Uterus (tissue), 4 donors: ENCODE data around the gene TRANK1. TPM values are rescaled to one million over a fixed set of nuclear protein-coding genes. Genes with fewer than 3 reads are reported as not detected.

ENCODE experiments used
- DNase-seq, 2 donors: peaks; one replicate each; pipeline ENCODE4 v3.0.0-alpha.2; 2019 to 2020
- H3K27ac ChIP-seq, 2 donors: fragments of 200-600 bp; sonication (generic); 1 replicate in 1 of 2; 2 replicates in 1 of 2; pipeline ENCODE4 v1.5.1; 2016 to 2018
- H3K27me3 ChIP-seq, 2 donors: fragments of 200-600 bp; sonication (generic); one replicate each; pipeline ENCODE4 v1.5.1; 2018 to 2019; ENCODE audit warnings: control low read depth in 1 of 2
- H3K36me3 ChIP-seq, 2 donors: fragments of 200-600 bp; sonication (generic); one replicate each; pipeline ENCODE4 v1.5.1; 2019; ENCODE audit warnings: control low read depth in 1 of 2
- H3K4me1 ChIP-seq, 2 donors: fragments of 200-600 bp; sonication (generic); one replicate each; pipeline ENCODE4 v1.5.1; 2018 to 2019; ENCODE audit warnings: control low read depth in 1 of 2
- H3K4me3 ChIP-seq, 2 donors: fragments of 200-600 bp; sonication (generic); 1 replicate in 1 of 2; 2 replicates in 1 of 2; pipeline ENCODE4 v1.5.1; 2018 to 2019; ENCODE audit warnings: mild to moderate bottlenecking in 1 of 2
- H3K9me3 ChIP-seq, 2 donors: fragments of 200-600 bp; sonication (generic); one replicate each; pipeline ENCODE4 v1.5.1; 2019; ENCODE audit warnings: control low read depth in 1 of 2
- CTCF ChIP-seq, 4 experiments: fragments of 200-600 bp in 2 of 4; fragments of 450-650 bp in 2 of 4; sonication (generic) in 2 of 4; IDR thresholded peaks; one replicate each; pipeline ENCODE4 v1.5.1; 2016 to 2019; ENCODE audit warnings: antibody characterized with exemption in 4 of 4, mild to moderate bottlenecking in 2 of 4, moderate library complexity in 1 of 4
- POLR2A ChIP-seq, 2 donors: fragments of 450-650 bp; IDR thresholded peaks; one replicate each; pipeline ENCODE4 v1.6.1; 2016; ENCODE audit warnings: antibody characterized with exemption in 2 of 2, mild to moderate bottlenecking in 1 of 2, moderate library complexity in 1 of 2
- intact Hi-C: fragments of 100-400 bp; cut with DNase I; formaldehyde crosslinking; loops from one replicate; pipeline ENCODE4 v1.15.1; 2023; ENCODE audit warnings: low total_unique reads
- total RNA-seq, 4 donors: library from RNA; depleted of rRNA in 3 of 4; stranded (reverse); fragments of >200 nt in 3 of 4; gene quantifications; one replicate each; pipeline versions ENCODE4 v1.1.0 to v1.2.4, GENCODE V29; 2014 to 2023
- donor health status: DM: yes; HTN: yes; CAD: no.

The TRANK1 gene
- total RNA-seq, 4 donors from 2014 or later: 10.6 to 52.1 (median 21.6) TPM

- no peaks in the 10 kb centered on the region for H3K4me1 ChIP-seq
- TF ChIP-seq POLR2A (IDR thresholded peaks at IDR 0.05) (no peak), CTCF (IDR thresholded peaks at IDR 0.05) (no peak)
- no peaks in the 10 kb centered on the region for H3K36me3 ChIP-seq
- no peak overlapping the region for H3K27ac ChIP-seq
- intact Hi-C loops: no loop called here
- no peaks in the 10 kb centered on the region for H3K9me3 ChIP-seq
- no peak overlapping the region for H3K4me3 ChIP-seq
- DNase-seq: no peak
- H3K27me3 ChIP-seq: no peaks in the 10 kb centered on the region
Observed at GRCh38 chr3:36837089-36837488, 107.8 kb downstream of the TRANK1 start.

- Histone ChIP-seq H3K27ac (no peak overlapping the region), H3K27me3 (no peaks in the 10 kb centered on the region)
- intact Hi-C loops: no loop called here
Observed at GRCh38 chr3:36833160-36833814, 111.6 kb downstream of the TRANK1 start.

GRCh38 chr3:36832406-36832805 is 112.4 kb downstream of the TRANK1 start:
- H3K36me3 ChIP-seq: no peaks in the 10 kb centered on the region
- H3K27me3 ChIP-seq: no peaks in the 10 kb centered on the region
- no peak overlapping the region for H3K27ac ChIP-seq
- TF ChIP-seq POLR2A (IDR thresholded peaks at IDR 0.05) (no peak), CTCF (IDR thresholded peaks at IDR 0.05) (no peak)
- H3K9me3 ChIP-seq: no peaks in the 10 kb centered on the region
- H3K4me3 ChIP-seq: no peak overlapping the region
- H3K4me1 ChIP-seq: no peaks in the 10 kb centered on the region
- DNase-seq: no peak
- intact Hi-C loops: no loop called here

More at GRCh38 chr3:36833160-36833814, 111.6 kb downstream of the TRANK1 start:
- Histone ChIP-seq H3K36me3 (no peaks in the 10 kb centered on the region), H3K4me3 (no peak overlapping the region), H3K4me1 (no peaks in the 10 kb centered on the region), H3K9me3 (no peaks in the 10 kb centered on the region)
- TF ChIP-seq CTCF (IDR thresholded peaks at IDR 0.05) (no peak), POLR2A (IDR thresholded peaks at IDR 0.05) (no peak)
- no peak for DNase-seq

- Histone ChIP-seq H3K27ac (no peak overlapping the region), H3K27me3 (no peaks in the 10 kb centered on the region), H3K4me1 (no peaks in the 10 kb centered on the region), H3K4me3 (no peak overlapping the region), H3K36me3 (no peaks in the 10 kb centered on the region), H3K9me3 (no peaks in the 10 kb centered on the region)
- no peak for TF ChIP-seq POLR2A (IDR thresholded peaks at IDR 0.05)
- intact Hi-C loops: no loop called here
- DNase-seq: no peak
Observed at GRCh38 chr3:36827133-36827532, 117.7 kb downstream of the TRANK1 start.

- H3K27ac ChIP-seq: no peak overlapping the region
- no peaks in the 10 kb centered on the region for H3K9me3 ChIP-seq
- H3K27me3 ChIP-seq: no peaks in the 10 kb centered on the region
- intact Hi-C loops: no loop called here
- DNase-seq: no peak
- no peak overlapping the region for H3K4me3 ChIP-seq
- H3K36me3 ChIP-seq: no peaks in the 10 kb centered on the region
- no peak for TF ChIP-seq CTCF (IDR thresholded peaks at IDR 0.05)
- no peaks in the 10 kb centered on the region for H3K4me1 ChIP-seq
Observed at GRCh38 chr3:36826240-36826639, 118.6 kb downstream of the TRANK1 start.

GRCh38 chr3:36824443-36824842 is 120.4 kb downstream of the TRANK1 start:
- intact Hi-C loops: no loop called here
- H3K36me3 ChIP-seq: no peaks in the 10 kb centered on the region
- H3K4me1 ChIP-seq: no peaks in the 10 kb centered on the region
- H3K27me3 ChIP-seq: no peaks in the 10 kb centered on the region
- no peak overlapping the region for H3K4me3 ChIP-seq
- no peaks in the 10 kb centered on the region for H3K9me3 ChIP-seq
- no peak for DNase-seq
- TF ChIP-seq CTCF (IDR thresholded peaks at IDR 0.05): no peak
- no peak for TF ChIP-seq POLR2A (IDR thresholded peaks at IDR 0.05)
- H3K27ac ChIP-seq: no peak overlapping the region
